Chondrocyte (in vitro differentiated cells): ENCODE measurements around the gene NR4A3. TPM values are rescaled to one million over a fixed set of nuclear protein-coding genes. Genes with fewer than 3 reads are reported as not detected.

Experiments used
- DNase-seq: peaks from one replicate; pipeline ENCODE4 v3.0.0; 2021; ENCODE audit warnings: mixed read lengths, low spot score
- H3K27ac Mint-ChIP-seq: one replicate; pipeline ENCODE4 v1.8.0; 2021; ENCODE audit warnings: mild to moderate bottlenecking, moderate library complexity, mixed read lengths; ENCODE audit not compliant: unreplicated experiment
- H3K27me3 Mint-ChIP-seq: 2 replicates; pipeline ENCODE4 v1.8.0; 2021; ENCODE audit warnings: low read depth, mixed read lengths
- H3K36me3 Mint-ChIP-seq: 2 replicates; pipeline ENCODE4 v1.8.0; 2021; ENCODE audit warnings: low read depth, mixed read lengths
- H3K4me1 Mint-ChIP-seq: 2 replicates; pipeline ENCODE4 v1.8.0; 2021; ENCODE audit warnings: low read depth, mild to moderate bottlenecking, mixed read lengths
- H3K4me3 Mint-ChIP-seq: one replicate; pipeline ENCODE4 v1.8.0; 2021; ENCODE audit warnings: mild to moderate bottlenecking, moderate library complexity, mixed read lengths; ENCODE audit not compliant: unreplicated experiment
- H3K9me3 Mint-ChIP-seq: 2 replicates; pipeline ENCODE4 v1.8.0; 2021; ENCODE audit warnings: low read depth, mixed read lengths
- total RNA-seq: library from RNA; stranded (reverse); gene quantifications from 3 replicates; pipeline ENCODE4 v1.2.1, GENCODE V29; 2021
- TF ChIP-seq, protein P1 (sequence below): fragments of 200-600 bp; sonication (generic); IDR thresholded peaks from 2 replicates; pipeline ENCODE4 v1.5.0; 2021; ENCODE audit warnings: antibody characterized with exemption, mild to moderate bottlenecking, moderate library complexity

The NR4A3 gene
- total RNA-seq, 1 donor from 2014 or later, result 1.2 TPM

DNA sequence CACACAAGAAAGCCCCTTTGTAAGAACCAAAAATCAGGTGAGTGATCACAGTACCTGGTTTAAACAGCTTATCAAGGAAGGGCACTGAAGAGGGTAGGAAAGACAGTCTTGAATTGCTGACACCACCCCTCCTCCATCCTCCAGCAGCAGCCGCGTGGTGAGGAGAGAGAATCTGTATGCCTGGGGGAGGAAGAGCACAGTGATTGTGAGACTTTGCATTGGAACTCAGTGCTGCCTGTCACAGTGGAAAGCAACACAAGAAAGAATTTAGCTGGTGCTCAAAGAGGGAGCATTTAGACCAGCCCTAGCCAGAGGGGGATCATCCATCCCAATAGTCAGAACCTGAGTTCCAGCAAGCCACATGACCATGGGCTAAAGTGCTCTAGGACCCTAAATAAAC is 73.1 kb downstream of the NR4A3 start:
- Mint-ChIP-seq H3K4me1 (no peaks in the 10 kb centered on the region), H3K9me3 (no peaks in the 10 kb centered on the region), H3K4me3 (no peak overlapping the region), H3K36me3 (no peaks in the 10 kb centered on the region), H3K27ac (no peak overlapping the region), H3K27me3 (peaks cover 33% of the 10 kb centered on the region)
- DNase-seq, result no peak
- TF ChIP-seq, protein P1, sequence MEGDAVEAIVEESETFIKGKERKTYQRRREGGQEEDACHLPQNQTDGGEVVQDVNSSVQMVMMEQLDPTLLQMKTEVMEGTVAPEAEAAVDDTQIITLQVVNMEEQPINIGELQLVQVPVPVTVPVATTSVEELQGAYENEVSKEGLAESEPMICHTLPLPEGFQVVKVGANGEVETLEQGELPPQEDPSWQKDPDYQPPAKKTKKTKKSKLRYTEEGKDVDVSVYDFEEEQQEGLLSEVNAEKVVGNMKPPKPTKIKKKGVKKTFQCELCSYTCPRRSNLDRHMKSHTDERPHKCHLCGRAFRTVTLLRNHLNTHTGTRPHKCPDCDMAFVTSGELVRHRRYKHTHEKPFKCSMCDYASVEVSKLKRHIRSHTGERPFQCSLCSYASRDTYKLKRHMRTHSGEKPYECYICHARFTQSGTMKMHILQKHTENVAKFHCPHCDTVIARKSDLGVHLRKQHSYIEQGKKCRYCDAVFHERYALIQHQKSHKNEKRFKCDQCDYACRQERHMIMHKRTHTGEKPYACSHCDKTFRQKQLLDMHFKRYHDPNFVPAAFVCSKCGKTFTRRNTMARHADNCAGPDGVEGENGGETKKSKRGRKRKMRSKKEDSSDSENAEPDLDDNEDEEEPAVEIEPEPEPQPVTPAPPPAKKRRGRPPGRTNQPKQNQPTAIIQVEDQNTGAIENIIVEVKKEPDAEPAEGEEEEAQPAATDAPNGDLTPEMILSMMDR, result no peak

GRCh38 chr9:99895510-99895909 is 73.8 kb downstream of the NR4A3 start:
- peaks cover 38% of the 10 kb centered on the region for H3K27me3 Mint-ChIP-seq
- TF ChIP-seq, protein P1, result no peak
- no peaks in the 10 kb centered on the region for H3K9me3 Mint-ChIP-seq
- no peaks in the 10 kb centered on the region for H3K36me3 Mint-ChIP-seq
- H3K4me3 Mint-ChIP-seq, result no peak overlapping the region
- H3K4me1 Mint-ChIP-seq, result no peaks in the 10 kb centered on the region
- DNase-seq, result no peak
- no peak overlapping the region for H3K27ac Mint-ChIP-seq

- DNase-seq, result no peak
- peaks cover 42% of the 10 kb centered on the region for H3K27me3 Mint-ChIP-seq
- no peaks in the 10 kb centered on the region for H3K4me1 Mint-ChIP-seq
- TF ChIP-seq, protein P1, result no peak
- no peaks in the 10 kb centered on the region for H3K9me3 Mint-ChIP-seq
- H3K36me3 Mint-ChIP-seq, result no peaks in the 10 kb centered on the region
- H3K4me3 Mint-ChIP-seq, result no peak overlapping the region
- no peak overlapping the region for H3K27ac Mint-ChIP-seq
Observed at GRCh38 chr9:99896119-99896518, 74.4 kb downstream of the NR4A3 start.

DNA sequence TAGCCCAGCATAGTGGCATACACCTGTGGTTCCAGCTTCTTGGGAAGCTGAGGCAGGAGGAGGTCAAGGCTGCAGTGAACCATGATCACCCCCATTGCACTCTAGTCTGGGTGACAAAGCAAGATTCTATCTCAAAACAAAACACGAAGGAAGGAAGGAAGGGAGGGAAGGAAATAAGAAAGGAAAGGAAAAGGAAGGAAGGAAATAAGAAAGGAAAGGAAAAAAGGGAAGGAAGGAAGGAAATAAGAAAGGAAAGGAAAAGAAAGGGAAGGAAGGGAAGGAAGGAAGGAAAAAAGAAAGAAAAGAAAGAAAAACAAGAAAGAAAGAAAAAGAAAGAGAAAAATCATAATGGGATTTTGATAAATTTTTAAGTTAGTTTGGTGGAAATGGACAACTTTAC is 81.7 kb downstream of the NR4A3 start:
- peaks cover 3% of the 10 kb centered on the region for H3K9me3 Mint-ChIP-seq
- peaks cover 2% of the 10 kb centered on the region for H3K36me3 Mint-ChIP-seq
- H3K27ac Mint-ChIP-seq, result no peak overlapping the region
- no peak for DNase-seq
- H3K4me3 Mint-ChIP-seq, result no peak overlapping the region
- TF ChIP-seq, protein P1, result no peak
- peaks cover 26% of the 10 kb centered on the region for H3K27me3 Mint-ChIP-seq
- peaks cover 16% of the 10 kb centered on the region for H3K4me1 Mint-ChIP-seq

- Mint-ChIP-seq H3K36me3 (peaks cover 2% of the 10 kb centered on the region), H3K27me3 (peaks cover 12% of the 10 kb centered on the region), H3K4me3 (peak overlapping the region; percentile 98), H3K9me3 (peaks cover 3% of the 10 kb centered on the region), H3K4me1 (peaks cover 16% of the 10 kb centered on the region), H3K27ac (peak overlapping the region; percentile 84)
- no peak for DNase-seq
- TF ChIP-seq, protein P1, result no peak
Observed at GRCh38 chr9:99905833-99906402, 84.2 kb downstream of the NR4A3 start.
